Mammary epithelial cell (primary cell): ENCODE data around the gene KL.

ENCODE experiments used
- CTCF ChIP-seq, 2 donors: IDR thresholded peaks in 1 of 2; conservative IDR thresholded peaks in 1 of 2; 2 replicates each; pipeline ENCODE4 v1.5.1; 2011 to 2012; ENCODE audit warnings: inconsistent platforms in 2 of 2, low read length in 2 of 2, mild to moderate bottlenecking in 2 of 2, control low read depth in 1 of 2, low read depth in 1 of 2; ENCODE audit not compliant: insufficient read depth in 1 of 2; ENCODE audit errors: extremely low read depth in 1 of 2
- EZH2 ChIP-seq: IDR thresholded peaks from 2 replicates; pipeline ENCODE4 v1.6.1; 2012; ENCODE audit warnings: low read length, inconsistent platforms, borderline replicate concordance

GRCh38 chr13:33110713-33111413 is 94.6 kb downstream of the KL start:
- TF ChIP-seq CTCF (conservative IDR thresholded peaks at IDR 0.05 in 1 of 2, IDR thresholded peaks at IDR 0.05 in 1 of 2; ENCODE audit: extremely low read depth in 1 of 2, insufficient read depth in 1 of 2, low read depth in 1 of 2, low read length in 2 of 2), result no peak
- no peak for TF ChIP-seq EZH2
